ENCODE data around the gene CAPZA3. TPM values are rescaled to one million over a fixed set of nuclear protein-coding genes. Genes with fewer than 3 reads are reported as not detected.

Gene CAPZA3
- total and polyA plus RNA-seq, 10 of the 15 experiments (the other 5 are each of a cell fraction or from before 2014, with no cell fraction given): not detected

DNA sequence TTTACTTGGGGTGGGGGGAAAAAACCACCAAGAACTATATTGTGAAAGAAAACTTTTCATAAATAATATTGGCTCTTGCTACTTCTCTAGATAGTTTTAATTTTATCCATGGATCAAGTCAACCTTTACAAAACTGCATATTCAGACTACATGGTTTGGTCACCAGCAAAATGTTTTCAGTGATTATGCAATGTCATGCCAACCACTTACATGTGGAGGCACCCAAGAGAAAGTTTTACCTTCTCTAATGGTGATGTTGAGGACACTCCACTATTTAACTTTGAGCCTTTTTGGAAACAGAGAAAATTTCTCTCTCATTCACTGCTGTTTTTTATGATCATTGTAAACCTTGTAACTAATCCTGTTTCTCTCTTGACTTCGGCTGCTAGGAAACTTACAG is 21.7 kb upstream of the CAPZA3 start:
- intact Hi-C loops (cut with micrococcal nuclease; ENCODE audit: unreplicated experiment) (no loop called here), in situ Hi-C loops (cut with MboI) (no loop called here)
- FAIRE-seq (no peak), DNase-seq (ENCODE audit: low read depth, low spot score) (no peak), ATAC-seq (no peak)
- 17% methylated on average over 1 of the region's 1 CpG for WGBS (ENCODE audit: insufficient coverage, insufficient replicate concordance, low lambda C conversion rate, missing lambda C conversion rate)
- H3K4me2 ChIP-seq (ENCODE audit: control insufficient read depth, insufficient read depth): no peak overlapping the region
- no peaks in the 10 kb centered on the region for H4K20me1 ChIP-seq (ENCODE audit: control insufficient read depth, insufficient read depth)
- no peak overlapping the region for H3K9ac ChIP-seq (ENCODE audit: control insufficient read depth, insufficient read depth, low read length)
- ChIA-PET CTCF (no interaction called here), SMC1A (ENCODE audit: uncharacterized antibody, unreplicated experiment) (no interaction called here), POLR2A (no interaction called here), RAD21 (ENCODE audit: unreplicated experiment) (no interaction called here)
- no peak overlapping the region for H3K4me3 ChIP-seq
- H3K9me3 ChIP-seq (replicated peaks; ENCODE audit: control insufficient read depth, insufficient read depth, low read length): no peaks in the 10 kb centered on the region
- H3K4me1 ChIP-seq (ENCODE audit: control insufficient read depth, insufficient read depth, low read length): no peaks in the 10 kb centered on the region
- BruUV-seq (replicated peaks): no TSS peak
- TF ChIP-seq RAD51 (IDR thresholded peaks at IDR 0.05) (no peak), ZNF207 (IDR thresholded peaks at IDR 0.05; ENCODE audit: borderline replicate concordance) (no peak), HDAC2 (IDR thresholded peaks at IDR 0.05) (no peak), IKZF1 (conservative IDR thresholded peaks at IDR 0.05) (no peak), TCF7 (IDR thresholded peaks at IDR 0.05; ENCODE audit: borderline replicate concordance) (no peak), MXI1 (IDR thresholded peaks at IDR 0.05; ENCODE audit: low read depth, low read length) (no peak), CHD4 (IDR thresholded peaks at IDR 0.05) (no peak), RB1 (IDR thresholded peaks at IDR 0.05; ENCODE audit: borderline replicate concordance) (no peak), CHD2 (IDR thresholded peaks at IDR 0.05; ENCODE audit: borderline replicate concordance, low read depth, low read length) (no peak), SP1 (IDR thresholded peaks at IDR 0.05; ENCODE audit: low read depth, low read length) (no peak)
- TF ChIP-seq, protein P1, sequence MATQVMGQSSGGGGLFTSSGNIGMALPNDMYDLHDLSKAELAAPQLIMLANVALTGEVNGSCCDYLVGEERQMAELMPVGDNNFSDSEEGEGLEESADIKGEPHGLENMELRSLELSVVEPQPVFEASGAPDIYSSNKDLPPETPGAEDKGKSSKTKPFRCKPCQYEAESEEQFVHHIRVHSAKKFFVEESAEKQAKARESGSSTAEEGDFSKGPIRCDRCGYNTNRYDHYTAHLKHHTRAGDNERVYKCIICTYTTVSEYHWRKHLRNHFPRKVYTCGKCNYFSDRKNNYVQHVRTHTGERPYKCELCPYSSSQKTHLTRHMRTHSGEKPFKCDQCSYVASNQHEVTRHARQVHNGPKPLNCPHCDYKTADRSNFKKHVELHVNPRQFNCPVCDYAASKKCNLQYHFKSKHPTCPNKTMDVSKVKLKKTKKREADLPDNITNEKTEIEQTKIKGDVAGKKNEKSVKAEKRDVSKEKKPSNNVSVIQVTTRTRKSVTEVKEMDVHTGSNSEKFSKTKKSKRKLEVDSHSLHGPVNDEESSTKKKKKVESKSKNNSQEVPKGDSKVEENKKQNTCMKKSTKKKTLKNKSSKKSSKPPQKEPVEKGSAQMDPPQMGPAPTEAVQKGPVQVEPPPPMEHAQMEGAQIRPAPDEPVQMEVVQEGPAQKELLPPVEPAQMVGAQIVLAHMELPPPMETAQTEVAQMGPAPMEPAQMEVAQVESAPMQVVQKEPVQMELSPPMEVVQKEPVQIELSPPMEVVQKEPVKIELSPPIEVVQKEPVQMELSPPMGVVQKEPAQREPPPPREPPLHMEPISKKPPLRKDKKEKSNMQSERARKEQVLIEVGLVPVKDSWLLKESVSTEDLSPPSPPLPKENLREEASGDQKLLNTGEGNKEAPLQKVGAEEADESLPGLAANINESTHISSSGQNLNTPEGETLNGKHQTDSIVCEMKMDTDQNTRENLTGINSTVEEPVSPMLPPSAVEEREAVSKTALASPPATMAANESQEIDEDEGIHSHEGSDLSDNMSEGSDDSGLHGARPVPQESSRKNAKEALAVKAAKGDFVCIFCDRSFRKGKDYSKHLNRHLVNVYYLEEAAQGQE (IDR thresholded peaks at IDR 0.05; ENCODE audit: low read depth, low read length): no peak
- TF ChIP-seq, protein P2, sequence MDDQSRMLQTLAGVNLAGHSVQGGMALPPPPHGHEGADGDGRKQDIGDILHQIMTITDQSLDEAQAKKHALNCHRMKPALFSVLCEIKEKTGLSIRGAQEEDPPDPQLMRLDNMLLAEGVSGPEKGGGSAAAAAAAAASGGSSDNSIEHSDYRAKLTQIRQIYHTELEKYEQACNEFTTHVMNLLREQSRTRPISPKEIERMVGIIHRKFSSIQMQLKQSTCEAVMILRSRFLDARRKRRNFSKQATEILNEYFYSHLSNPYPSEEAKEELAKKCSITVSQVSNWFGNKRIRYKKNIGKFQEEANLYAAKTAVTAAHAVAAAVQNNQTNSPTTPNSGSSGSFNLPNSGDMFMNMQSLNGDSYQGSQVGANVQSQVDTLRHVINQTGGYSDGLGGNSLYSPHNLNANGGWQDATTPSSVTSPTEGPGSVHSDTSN (IDR thresholded peaks at IDR 0.05; ENCODE audit: insufficient replicate concordance, low read depth, low read length): no peak
- TF ChIP-seq, protein P3, sequence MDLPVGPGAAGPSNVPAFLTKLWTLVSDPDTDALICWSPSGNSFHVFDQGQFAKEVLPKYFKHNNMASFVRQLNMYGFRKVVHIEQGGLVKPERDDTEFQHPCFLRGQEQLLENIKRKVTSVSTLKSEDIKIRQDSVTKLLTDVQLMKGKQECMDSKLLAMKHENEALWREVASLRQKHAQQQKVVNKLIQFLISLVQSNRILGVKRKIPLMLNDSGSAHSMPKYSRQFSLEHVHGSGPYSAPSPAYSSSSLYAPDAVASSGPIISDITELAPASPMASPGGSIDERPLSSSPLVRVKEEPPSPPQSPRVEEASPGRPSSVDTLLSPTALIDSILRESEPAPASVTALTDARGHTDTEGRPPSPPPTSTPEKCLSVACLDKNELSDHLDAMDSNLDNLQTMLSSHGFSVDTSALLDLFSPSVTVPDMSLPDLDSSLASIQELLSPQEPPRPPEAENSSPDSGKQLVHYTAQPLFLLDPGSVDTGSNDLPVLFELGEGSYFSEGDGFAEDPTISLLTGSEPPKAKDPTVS (IDR thresholded peaks at IDR 0.05; ENCODE audit: low read depth, low read length): no peak
- H3K27me3 ChIP-seq (replicated peaks in 1 of 2; ENCODE audit: control insufficient read depth in 2 of 2, insufficient read depth in 2 of 2, low read length in 1 of 2): no peaks in the 10 kb centered on the region
- no peaks in the 10 kb centered on the region for H3K79me2 ChIP-seq (ENCODE audit: control insufficient read depth, insufficient read depth, low read length)
- H3K36me3 ChIP-seq (ENCODE audit: control insufficient read depth in 2 of 2, insufficient read depth in 2 of 2, low read length in 1 of 2): no peaks in the 10 kb centered on the region
- no peak overlapping the region for H3K27ac ChIP-seq (ENCODE audit: control insufficient read depth, insufficient read depth)
- H2AFZ ChIP-seq (ENCODE audit: control insufficient read depth, low read depth, low read length): no peak overlapping the region

Measured in GM12878 (cell line).